Spleen (tissue), 7 donors: ENCODE data around the gene SYNJ2.

Experiments
- POLR2A ChIP-seq, 3 donors: fragments of 450-650 bp; IDR thresholded peaks; one replicate each; pipeline ENCODE4 v1.5.1; 2017; ENCODE audit warnings: antibody characterized with exemption in 3 of 3, mild to moderate bottlenecking in 1 of 3
- TF ChIP-seq, protein P1 (sequence below), 11 experiments: fragments of 200-600 bp in 7 of 11; fragments of 450-650 bp in 4 of 11; sonication (generic) in 4 of 11; IDR thresholded peaks in 8 of 11; conservative IDR thresholded peaks in 3 of 11; 1 replicate in 7 of 11; 2 replicates in 4 of 11; pipeline versions ENCODE4 v1.4.0 to v1.8.0; 2016 to 2021; ENCODE audit warnings: antibody characterized with exemption in 11 of 11, inconsistent platforms in 4 of 11, mild to moderate bottlenecking in 1 of 11
- donor health status: DM: no; HTN: no; CAD: no; lungs with moderate emphysema.
- donor health status: DM: no; HTN: no; CAD: no.
- donor health status: DM: no; HTN: no; CAD: no.

DNA sequence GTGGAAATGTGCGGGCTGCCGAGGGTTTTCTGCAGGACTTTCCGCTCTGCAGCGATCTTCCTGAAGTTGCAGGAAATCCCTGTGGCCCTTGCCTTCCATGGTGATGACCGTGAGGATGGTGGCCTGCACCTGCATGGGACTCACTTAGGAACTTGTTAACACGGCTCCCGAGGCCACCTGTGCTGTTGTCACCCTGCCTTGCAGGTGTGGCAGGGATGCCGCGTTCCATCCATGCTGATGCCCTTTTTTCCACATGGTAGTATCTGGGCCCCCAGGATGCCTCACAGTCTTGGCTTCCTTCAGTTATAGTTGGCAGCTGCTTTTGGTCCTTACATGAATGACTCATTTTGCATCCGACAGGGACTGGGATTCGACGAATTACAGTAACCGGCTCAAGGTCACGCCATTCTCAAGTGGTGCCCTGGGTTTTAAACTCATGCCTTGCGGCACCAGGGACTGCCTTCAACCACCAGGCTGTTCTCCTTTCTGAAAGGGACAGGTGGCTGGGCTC, 37.2 kb downstream of the SYNJ2 start:
- TF ChIP-seq, protein P1, sequence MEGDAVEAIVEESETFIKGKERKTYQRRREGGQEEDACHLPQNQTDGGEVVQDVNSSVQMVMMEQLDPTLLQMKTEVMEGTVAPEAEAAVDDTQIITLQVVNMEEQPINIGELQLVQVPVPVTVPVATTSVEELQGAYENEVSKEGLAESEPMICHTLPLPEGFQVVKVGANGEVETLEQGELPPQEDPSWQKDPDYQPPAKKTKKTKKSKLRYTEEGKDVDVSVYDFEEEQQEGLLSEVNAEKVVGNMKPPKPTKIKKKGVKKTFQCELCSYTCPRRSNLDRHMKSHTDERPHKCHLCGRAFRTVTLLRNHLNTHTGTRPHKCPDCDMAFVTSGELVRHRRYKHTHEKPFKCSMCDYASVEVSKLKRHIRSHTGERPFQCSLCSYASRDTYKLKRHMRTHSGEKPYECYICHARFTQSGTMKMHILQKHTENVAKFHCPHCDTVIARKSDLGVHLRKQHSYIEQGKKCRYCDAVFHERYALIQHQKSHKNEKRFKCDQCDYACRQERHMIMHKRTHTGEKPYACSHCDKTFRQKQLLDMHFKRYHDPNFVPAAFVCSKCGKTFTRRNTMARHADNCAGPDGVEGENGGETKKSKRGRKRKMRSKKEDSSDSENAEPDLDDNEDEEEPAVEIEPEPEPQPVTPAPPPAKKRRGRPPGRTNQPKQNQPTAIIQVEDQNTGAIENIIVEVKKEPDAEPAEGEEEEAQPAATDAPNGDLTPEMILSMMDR (IDR thresholded peaks at IDR 0.05 in 8 of 11, conservative IDR thresholded peaks at IDR 0.05 in 3 of 11) = no peak
- TF ChIP-seq POLR2A (IDR thresholded peaks at IDR 0.05) = no peak
